Tibial artery (tissue), 4 donors: Measurements from ENCODE around the gene IL4.

Experiments used
- DNase-seq, 2 donors: peaks; one replicate each; pipeline ENCODE4 v3.0.0-alpha.2; 2019
- H3K27ac ChIP-seq, 2 donors: fragments of 200-600 bp; sonication (generic) in 1 of 2; 1 replicate in 1 of 2; 2 replicates in 1 of 2; pipeline ENCODE4 v1.5.1; 2018 to 2019; ENCODE audit warnings: mild to moderate bottlenecking in 1 of 2
- H3K27me3 ChIP-seq, 2 donors: fragments of 200-600 bp; sonication (generic) in 1 of 2; one replicate each; pipeline versions ENCODE4 v1.5.1 to v1.6.0; 2016 to 2019
- H3K36me3 ChIP-seq, 3 donors: fragments of 200-600 bp; sonication (generic) in 2 of 3; one replicate each; pipeline ENCODE4 v1.5.1; 2016 to 2019; ENCODE audit warnings: mild to moderate bottlenecking in 2 of 3
- H3K4me1 ChIP-seq, 4 donors: fragments of 200-600 bp; sonication (generic) in 2 of 4; 1 replicate in 3 of 4; 2 replicates in 1 of 4; pipeline ENCODE4 v1.5.1; 2016 to 2019
- H3K4me3 ChIP-seq, 2 donors: fragments of 200-600 bp; sonication (generic) in 1 of 2; 1 replicate in 1 of 2; 2 replicates in 1 of 2; pipeline ENCODE4 v1.5.1; 2018 to 2019; ENCODE audit warnings: mild to moderate bottlenecking in 2 of 2
- H3K9me3 ChIP-seq, 3 donors: fragments of 200-600 bp; sonication (generic) in 1 of 3; one replicate each; pipeline ENCODE4 v1.5.1; 2016 to 2019
- CTCF ChIP-seq, 2 experiments: fragments of 200-600 bp in 1 of 2; fragments of 450-650 bp in 1 of 2; IDR thresholded peaks; one replicate each; pipeline ENCODE4 v1.5.1; 2017 to 2019; ENCODE audit warnings: antibody characterized with exemption in 2 of 2, mild to moderate bottlenecking in 1 of 2, moderate library complexity in 1 of 2
- intact Hi-C: fragments of 100-400 bp; cut with DNase I; formaldehyde crosslinking; loops from one replicate; pipeline ENCODE4 v1.15.0; 2023; ENCODE audit warnings: low total_unique reads

IL4 gene

GRCh38 chr5:132663771-132664695 is 9.8 kb upstream of the IL4 start:
- no peak for TF ChIP-seq CTCF (IDR thresholded peaks at IDR 0.05)
- H3K27me3 ChIP-seq, result no peaks in the 10 kb centered on the region
- no peak for DNase-seq
- no peaks in the 10 kb centered on the region for H3K9me3 ChIP-seq
- intact Hi-C loops, result no loop called here
- H3K27ac ChIP-seq, result no peak overlapping the region
- peaks cover 0 to 3% (median 1%) of the 10 kb centered on the region in 4 donors for H3K4me1 ChIP-seq
- H3K4me3 ChIP-seq, result no peak overlapping the region
- H3K36me3 ChIP-seq, result no peaks in the 10 kb centered on the region

- H3K9me3 ChIP-seq, result no peaks in the 10 kb centered on the region
- intact Hi-C loops, result no loop called here
Measured at GRCh38 chr5:132664696-132665209, 9.0 kb upstream of the IL4 start.

GRCh38 chr5:132665574-132666080 is 8.2 kb upstream of the IL4 start:
- TF ChIP-seq CTCF (IDR thresholded peaks at IDR 0.05), result no peak

More at GRCh38 chr5:132664696-132665209, 9.0 kb upstream of the IL4 start:
- no peak for DNase-seq
- Histone ChIP-seq H3K4me3 (no peak overlapping the region), H3K27me3 (no peaks in the 10 kb centered on the region), H3K27ac (no peak overlapping the region), H3K4me1 (peaks cover 0 to 3% (median 1%) of the 10 kb centered on the region in 4 donors), H3K36me3 (no peaks in the 10 kb centered on the region)
- TF ChIP-seq CTCF (IDR thresholded peaks at IDR 0.05), result no peak

GRCh38 chr5:132666310-132667123 is 7.3 kb upstream of the IL4 start:
- Histone ChIP-seq H3K4me1 (peaks cover 0 to 3% (median 1%) of the 10 kb centered on the region in 4 donors), H3K36me3 (no peaks in the 10 kb centered on the region), H3K27ac (no peak overlapping the region), H3K4me3 (no peak overlapping the region), H3K9me3 (no peaks in the 10 kb centered on the region), H3K27me3 (no peaks in the 10 kb centered on the region)
- intact Hi-C loops, result no loop called here
- TF ChIP-seq CTCF (IDR thresholded peaks at IDR 0.05), result no peak
- DNase-seq, result no peak

More at GRCh38 chr5:132665574-132666080, 8.2 kb upstream of the IL4 start:
- H3K36me3 ChIP-seq, result no peaks in the 10 kb centered on the region
- H3K4me1 ChIP-seq, result peaks cover 0 to 3% (median 1%) of the 10 kb centered on the region in 4 donors
- H3K9me3 ChIP-seq, result no peaks in the 10 kb centered on the region
- H3K4me3 ChIP-seq, result no peak overlapping the region
- no peak for DNase-seq
- no peaks in the 10 kb centered on the region for H3K27me3 ChIP-seq
- no peak overlapping the region for H3K27ac ChIP-seq
- intact Hi-C loops, result no loop called here

GRCh38 chr5:132667309-132667708 is 6.5 kb upstream of the IL4 start:
- intact Hi-C loops, result no loop called here
- Histone ChIP-seq H3K36me3 (no peaks in the 10 kb centered on the region), H3K27ac (no peak overlapping the region), H3K27me3 (no peaks in the 10 kb centered on the region), H3K4me1 (peaks cover 0 to 3% (median 1%) of the 10 kb centered on the region in 4 donors), H3K9me3 (no peaks in the 10 kb centered on the region), H3K4me3 (no peak overlapping the region)
- TF ChIP-seq CTCF (IDR thresholded peaks at IDR 0.05), result no peak
- no peak for DNase-seq
